Activated CD8-positive, alpha-beta T cell treated with anti-CD3 and anti-CD28 coated beads for 36 hours (primary cell): ENCODE results near the gene EPHA6. TPM values are rescaled to one million over a fixed set of nuclear protein-coding genes. Genes with fewer than 3 reads are reported as not detected.
"Not testable (repeated sequence)": the region's sequence is repeated elsewhere in the genome, so short reads cannot be mapped to it uniquely, and the experiment has no call there.

Experiments used
- ATAC-seq: fragments of 200-7000 bp; cut with Tn5 transposase; one replicate; pipeline ENCODE4 v1.10.0; 2021; ENCODE audit warnings: mild to moderate bottlenecking, moderate library complexity
- CTCF ChIA-PET: fragments of 350-600 bp; sonication (Branson Sonifier 250); formaldehyde crosslinking; loops from one replicate; lab custom pipeline; 2021; ENCODE audit warnings: antibody characterized with exemption; lab: Charles Lee
- POLR2A ChIA-PET: fragments of 350-600 bp; sonication (Branson Sonifier 250); formaldehyde crosslinking; loops from one replicate; lab custom pipeline; 2021; ENCODE audit warnings: antibody characterized with exemption; lab: Charles Lee
- DNase-seq: peaks from one replicate; pipeline ENCODE4 v3.0.0-alpha.2; 2020
- H3K27ac Mint-ChIP-seq: one replicate; pipeline ENCODE4 v1.8.0; 2021; ENCODE audit warnings: mild to moderate bottlenecking, mixed read lengths
- H3K27me3 Mint-ChIP-seq: one replicate; pipeline ENCODE4 v1.8.0; 2021; ENCODE audit warnings: mixed read lengths
- H3K36me3 Mint-ChIP-seq: one replicate; pipeline ENCODE4 v1.8.0; 2021; ENCODE audit warnings: low read depth, mixed read lengths
- H3K4me1 Mint-ChIP-seq: one replicate; pipeline ENCODE4 v1.8.0; 2021; ENCODE audit warnings: low read depth, mixed read lengths
- H3K4me3 Mint-ChIP-seq: one replicate; pipeline ENCODE4 v1.8.0; 2021; ENCODE audit warnings: mild to moderate bottlenecking, moderate library complexity, mixed read lengths
- H3K9me3 Mint-ChIP-seq: one replicate; pipeline ENCODE4 v1.8.0; 2021; ENCODE audit warnings: mixed read lengths
- intact Hi-C: fragments of 100-400 bp; cut with micrococcal nuclease; formaldehyde crosslinking; loops from one replicate; pipeline ENCODE4 v1.10.0; 2022
- total RNA-seq, 2 experiments: library from RNA; stranded (reverse); gene quantifications; one replicate each; pipeline ENCODE4 v1.2.3, GENCODE V29; 2021
- TF ChIP-seq, protein P1 (sequence below): fragments of 200-600 bp; IDR thresholded peaks from one replicate; pipeline ENCODE4 v1.8.0; 2022; ENCODE audit warnings: antibody characterized with exemption, mild to moderate bottlenecking

The EPHA6 gene
- total RNA-seq, 2 experiments from 2014 or later: not detected

DNA sequence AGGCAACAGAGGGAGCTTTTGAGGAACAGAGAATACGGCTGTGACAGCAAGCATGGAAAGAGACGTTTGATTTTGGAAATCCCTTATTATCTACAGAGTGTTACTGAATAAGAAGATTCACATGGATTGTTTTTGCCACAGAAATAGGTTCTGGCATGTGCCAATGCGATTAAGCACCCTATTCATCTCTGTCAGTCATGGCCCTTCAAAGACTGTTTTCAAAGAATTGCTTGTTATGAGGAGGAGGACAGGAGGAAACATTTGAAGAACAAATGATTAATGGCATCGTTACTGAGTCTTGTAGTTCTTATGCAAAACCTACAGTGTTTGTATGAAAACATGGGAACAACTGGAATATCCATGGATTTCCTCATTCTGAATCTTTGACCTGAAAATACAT lies 86.2 kb downstream of the EPHA6 start:
- H3K27ac Mint-ChIP-seq: no peak overlapping the region
- H3K27me3 Mint-ChIP-seq: no peaks in the 10 kb centered on the region
- DNase-seq: no peak
- ATAC-seq: no peak
- no peaks in the 10 kb centered on the region for H3K9me3 Mint-ChIP-seq
- H3K36me3 Mint-ChIP-seq: no peaks in the 10 kb centered on the region
- no peaks in the 10 kb centered on the region for H3K4me1 Mint-ChIP-seq
- TF ChIP-seq, protein P1, sequence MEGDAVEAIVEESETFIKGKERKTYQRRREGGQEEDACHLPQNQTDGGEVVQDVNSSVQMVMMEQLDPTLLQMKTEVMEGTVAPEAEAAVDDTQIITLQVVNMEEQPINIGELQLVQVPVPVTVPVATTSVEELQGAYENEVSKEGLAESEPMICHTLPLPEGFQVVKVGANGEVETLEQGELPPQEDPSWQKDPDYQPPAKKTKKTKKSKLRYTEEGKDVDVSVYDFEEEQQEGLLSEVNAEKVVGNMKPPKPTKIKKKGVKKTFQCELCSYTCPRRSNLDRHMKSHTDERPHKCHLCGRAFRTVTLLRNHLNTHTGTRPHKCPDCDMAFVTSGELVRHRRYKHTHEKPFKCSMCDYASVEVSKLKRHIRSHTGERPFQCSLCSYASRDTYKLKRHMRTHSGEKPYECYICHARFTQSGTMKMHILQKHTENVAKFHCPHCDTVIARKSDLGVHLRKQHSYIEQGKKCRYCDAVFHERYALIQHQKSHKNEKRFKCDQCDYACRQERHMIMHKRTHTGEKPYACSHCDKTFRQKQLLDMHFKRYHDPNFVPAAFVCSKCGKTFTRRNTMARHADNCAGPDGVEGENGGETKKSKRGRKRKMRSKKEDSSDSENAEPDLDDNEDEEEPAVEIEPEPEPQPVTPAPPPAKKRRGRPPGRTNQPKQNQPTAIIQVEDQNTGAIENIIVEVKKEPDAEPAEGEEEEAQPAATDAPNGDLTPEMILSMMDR: no peak
- ChIA-PET POLR2A (no interaction called here), CTCF (no interaction called here)
- intact Hi-C loops: no loop called here
- H3K4me3 Mint-ChIP-seq: no peak overlapping the region

DNA sequence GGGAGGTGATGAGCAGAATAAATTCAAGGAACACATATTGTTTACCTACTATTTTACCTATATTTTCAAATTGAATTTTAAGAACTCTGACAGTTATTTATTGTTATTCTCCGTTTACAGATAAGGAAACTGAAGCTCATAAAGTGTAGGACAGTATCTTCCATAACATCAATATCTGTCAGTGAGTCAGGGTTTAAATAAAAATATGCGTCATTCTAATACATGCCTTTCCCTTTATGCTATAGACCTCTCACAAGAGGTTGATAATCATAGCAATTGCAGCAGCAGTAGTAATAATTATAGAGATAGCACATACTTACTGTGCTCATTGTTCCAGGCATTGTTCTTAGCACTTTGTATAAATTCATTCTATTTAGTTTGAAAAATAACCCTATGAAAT lies 101.1 kb downstream of the EPHA6 start:
- Mint-ChIP-seq H3K27ac (no peak overlapping the region), H3K9me3 (peaks cover 4% of the 10 kb centered on the region), H3K4me1 (no peaks in the 10 kb centered on the region), H3K4me3 (no peak overlapping the region), H3K36me3 (no peaks in the 10 kb centered on the region), H3K27me3 (no peaks in the 10 kb centered on the region)
- ATAC-seq (no peak), DNase-seq (no peak)
- ChIA-PET CTCF (no interaction called here), POLR2A (no interaction called here)
- intact Hi-C loops: no loop called here
- TF ChIP-seq, protein P1: no peak

DNA sequence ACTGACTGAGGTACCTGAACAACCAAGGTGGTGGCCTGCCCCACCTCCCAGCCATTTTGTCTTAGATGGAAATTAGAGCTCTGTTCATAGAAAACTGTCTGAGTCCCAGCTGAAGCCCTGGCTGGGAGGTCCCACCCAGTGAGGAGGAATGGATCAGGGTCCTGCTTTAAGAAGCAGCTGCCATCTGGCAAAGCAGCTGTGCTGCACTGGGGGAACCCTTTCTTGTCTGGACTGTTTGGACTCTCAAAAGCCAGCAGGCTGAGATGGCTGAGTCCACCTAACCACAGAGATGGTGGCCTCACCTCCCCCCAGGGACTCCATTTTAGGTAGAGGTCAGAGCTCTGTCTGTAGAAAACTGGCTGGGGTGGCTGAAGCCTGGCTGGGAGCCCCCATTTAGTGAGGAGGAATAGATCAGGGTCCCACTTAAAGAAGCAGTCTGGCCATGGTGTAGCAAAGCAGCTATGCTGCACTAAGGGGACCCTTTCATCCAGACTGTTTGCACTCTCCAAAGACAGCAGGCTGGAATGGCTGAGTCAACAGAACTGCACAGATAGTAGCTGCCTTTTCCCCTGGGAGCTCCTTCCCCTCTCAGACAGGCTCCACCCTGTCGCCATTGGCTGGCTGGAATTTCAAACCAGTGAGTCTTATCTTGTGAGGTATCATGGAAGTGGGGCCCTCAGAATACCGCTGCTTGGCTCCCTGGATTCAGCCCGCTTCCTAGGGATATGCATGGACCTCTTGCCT lies 116.9 kb downstream of the EPHA6 start:
- Mint-ChIP-seq H3K4me1 (no peaks in the 10 kb centered on the region), H3K4me3 (no peak overlapping the region), H3K27me3 (no peaks in the 10 kb centered on the region), H3K27ac (no peak overlapping the region), H3K9me3 (peaks cover 23% of the 10 kb centered on the region), H3K36me3 (peaks cover 1% of the 10 kb centered on the region)
- ATAC-seq (no peak), DNase-seq (no peak)
- CTCF ChIA-PET: no interaction called here
- POLR2A ChIA-PET: no interaction called here
- intact Hi-C loops: no loop called here
- TF ChIP-seq, protein P1: no peak

DNA sequence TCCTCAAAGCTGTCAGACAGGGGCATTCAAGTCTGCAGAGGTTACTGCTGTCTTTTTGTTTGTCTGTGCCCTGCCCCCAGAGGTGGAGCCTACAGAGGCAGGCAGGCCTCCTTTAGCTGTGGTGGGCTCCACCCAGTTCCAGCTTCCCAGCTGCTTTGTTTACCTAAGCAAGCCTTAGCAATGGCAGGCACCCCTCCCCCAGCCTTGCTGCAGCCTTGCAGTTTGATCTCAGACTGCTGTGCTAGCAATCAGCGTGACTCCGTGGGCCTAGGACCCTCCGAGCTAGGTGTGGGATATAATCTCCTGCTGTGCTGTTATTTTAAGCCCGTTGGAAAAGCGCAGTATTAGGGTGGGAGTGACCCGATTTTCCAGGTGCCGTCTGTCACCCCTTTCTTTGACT lies 127.7 kb downstream of the EPHA6 start:
- CTCF ChIA-PET, ATAC-seq: not testable (repeated sequence)

DNA sequence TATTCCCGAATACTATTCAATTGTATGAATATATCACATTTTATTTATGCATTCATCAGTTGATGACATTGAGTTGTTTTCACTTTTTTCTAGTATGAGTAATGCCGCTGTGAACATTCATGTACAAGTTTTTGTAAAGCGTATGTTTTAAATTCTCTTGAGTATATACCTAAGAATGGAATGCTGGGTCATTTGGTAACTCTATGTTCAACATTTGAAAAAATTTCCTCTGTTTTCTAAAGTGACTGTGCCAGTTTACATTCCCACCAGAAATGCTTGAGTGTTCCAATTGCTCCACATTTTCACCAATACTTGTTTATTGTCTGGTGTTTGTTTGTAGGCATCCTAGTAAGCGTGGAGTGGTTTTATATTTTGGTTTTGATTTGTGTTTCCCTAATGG lies 144.5 kb downstream of the EPHA6 start:
- no peaks in the 10 kb centered on the region for H3K36me3 Mint-ChIP-seq
- TF ChIP-seq, protein P1: no peak
- no peaks in the 10 kb centered on the region for H3K4me1 Mint-ChIP-seq
- no peak overlapping the region for H3K27ac Mint-ChIP-seq
- peaks cover 2% of the 10 kb centered on the region for H3K9me3 Mint-ChIP-seq
- H3K4me3 Mint-ChIP-seq: no peak overlapping the region
- no peak for DNase-seq
- CTCF ChIA-PET: no interaction called here
- ATAC-seq: no peak
- no peaks in the 10 kb centered on the region for H3K27me3 Mint-ChIP-seq
- POLR2A ChIA-PET: no interaction called here
- intact Hi-C loops: no loop called here

More for the DNA sequence above, 127.7 kb downstream of the EPHA6 start:
- POLR2A ChIA-PET, H3K36me3 Mint-ChIP-seq, H3K4me1 Mint-ChIP-seq, H3K27ac Mint-ChIP-seq, intact Hi-C loops, H3K4me3 Mint-ChIP-seq, H3K27me3 Mint-ChIP-seq, DNase-seq: not testable (repeated sequence)
- H3K9me3 Mint-ChIP-seq: peaks cover 12% of the 10 kb centered on the region
